ENCODE measurements around the gene IRX4.

Gene IRX4

GRCh38 chr5:1892685-1893445 is 10.1 kb upstream of the IRX4 start:
- DNase-seq = no peak

DNA sequence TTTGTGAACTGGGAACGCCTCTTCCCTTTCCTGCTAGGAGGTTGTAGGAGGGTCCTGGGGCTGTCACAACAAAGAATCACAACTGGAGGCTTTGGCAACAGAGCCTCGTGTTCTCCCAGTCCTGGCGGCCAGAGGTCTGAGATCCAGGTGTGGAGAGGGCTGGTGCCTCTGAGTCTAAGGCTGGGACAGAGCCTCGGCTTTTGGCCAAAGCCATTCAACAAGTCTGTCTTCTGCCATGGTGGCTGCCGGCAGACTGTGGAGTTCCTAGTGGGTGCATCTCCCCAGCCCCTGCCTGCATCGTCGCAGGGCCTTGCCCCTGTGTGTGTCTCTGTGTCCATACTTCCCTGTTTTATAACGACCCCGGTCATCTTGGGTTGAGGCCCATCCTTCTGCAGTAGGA is 9.5 kb upstream of the IRX4 start:
- no peak for DNase-seq

GRCh38 chr5:1891391-1891790 is 8.7 kb upstream of the IRX4 start:
- no peak for DNase-seq

GRCh38 chr5:1890296-1890695 is 7.6 kb upstream of the IRX4 start:
- DNase-seq = no peak

DNA sequence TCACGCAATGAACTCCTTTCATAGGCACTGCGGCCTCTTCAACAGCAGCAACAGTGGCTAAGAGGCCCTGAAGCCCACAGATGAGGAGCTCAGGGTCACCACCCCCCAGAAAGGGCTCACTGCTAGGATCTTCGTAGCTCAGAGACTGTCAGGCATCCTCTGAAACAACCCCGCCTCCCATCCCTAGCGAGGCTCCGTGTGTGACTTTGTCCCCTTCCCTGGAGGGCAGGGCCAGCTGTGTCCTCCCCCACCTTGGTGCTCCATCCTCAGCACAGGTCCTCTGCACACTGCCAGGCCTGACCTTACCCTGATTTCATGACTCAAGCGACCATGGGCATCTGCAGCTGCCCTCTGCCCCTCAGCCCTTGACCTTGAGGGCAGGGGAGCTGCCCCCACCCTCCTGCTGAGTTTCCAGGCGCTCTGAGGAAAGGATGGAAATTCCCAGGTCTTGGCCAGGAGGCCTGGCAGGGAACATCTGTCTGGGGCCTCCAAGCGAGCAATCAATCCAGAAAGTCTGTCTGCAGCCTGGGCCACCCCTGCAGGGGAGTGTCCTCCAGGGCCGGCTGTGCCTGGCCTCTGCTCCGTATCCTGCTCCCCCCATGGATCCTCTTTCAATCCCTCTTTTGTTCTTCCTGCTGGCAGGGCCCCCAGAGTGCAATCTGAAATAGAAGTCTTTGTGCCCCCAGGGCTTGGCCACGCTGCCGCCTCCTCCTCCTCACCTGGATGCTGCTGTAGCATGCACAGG is 6.8 kb upstream of the IRX4 start:
- DNase-seq = no peak

DNA sequence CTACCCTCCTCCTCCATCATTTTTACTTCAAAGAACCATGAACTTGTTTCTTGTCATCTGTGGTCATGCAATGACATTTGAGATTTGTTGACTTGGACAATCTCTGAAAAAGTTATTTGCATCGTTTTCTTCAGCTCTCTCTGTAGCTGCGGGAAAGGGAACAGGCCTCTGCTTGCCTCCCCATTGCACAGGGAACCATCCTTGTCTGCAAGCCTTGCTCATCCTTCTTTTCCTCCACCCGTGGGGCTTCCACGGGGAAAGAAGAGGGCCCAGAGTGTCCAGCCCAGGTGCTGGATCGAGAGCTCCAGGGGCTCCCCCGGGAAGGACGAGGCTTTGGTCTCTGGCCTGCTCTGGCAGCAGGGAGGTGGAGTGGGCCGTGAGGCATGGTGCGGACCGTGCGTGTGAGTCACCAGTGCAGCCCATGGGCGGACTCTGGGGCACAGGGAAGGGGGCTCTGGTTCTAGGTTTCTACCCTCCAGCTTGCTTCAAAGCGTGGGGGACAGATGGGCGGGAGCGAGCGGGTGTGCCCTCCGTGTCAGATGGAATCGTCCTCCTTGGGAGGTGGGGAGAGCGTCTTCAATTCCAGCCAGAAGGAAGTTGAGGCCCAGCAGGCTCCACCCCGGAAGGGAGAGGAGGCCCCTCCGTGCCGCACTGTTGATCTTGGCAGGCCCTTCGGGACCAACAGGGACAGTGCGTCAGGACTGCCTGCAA is 6.0 kb upstream of the IRX4 start:
- DNase-seq = no peak

GRCh38 chr5:1887588-1888360 is 5.0 kb upstream of the IRX4 start:
- DNase-seq = no peak

GRCh38 chr5:1886846-1887587 is 4.3 kb upstream of the IRX4 start:
- no peak for DNase-seq

- DNase-seq = no peak
These were observed 3.4 kb upstream of the IRX4 start for GRCh38 chr5:1885868-1886845.

DNA sequence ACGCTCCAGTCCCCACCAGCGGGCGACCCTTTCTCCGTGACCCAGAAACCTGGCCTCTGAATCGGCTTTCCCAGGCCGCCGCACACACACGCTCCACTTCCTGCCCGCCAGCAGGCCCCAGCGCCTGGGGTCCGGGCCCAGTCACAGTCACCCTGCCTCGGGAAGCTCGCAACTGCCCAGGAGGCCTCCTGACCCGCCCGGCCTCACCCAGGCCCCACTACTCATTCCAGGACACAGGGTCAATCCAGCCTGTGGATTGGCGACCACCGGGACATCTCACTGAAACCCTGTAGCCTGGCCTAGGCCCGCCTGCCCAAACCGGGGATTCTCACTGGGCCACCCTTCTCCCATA is 2.7 kb upstream of the IRX4 start:
- DNase-seq = no peak

- DNase-seq = no peak
These were observed 2.1 kb upstream of the IRX4 start for GRCh38 chr5:1884678-1885403.

DNA sequence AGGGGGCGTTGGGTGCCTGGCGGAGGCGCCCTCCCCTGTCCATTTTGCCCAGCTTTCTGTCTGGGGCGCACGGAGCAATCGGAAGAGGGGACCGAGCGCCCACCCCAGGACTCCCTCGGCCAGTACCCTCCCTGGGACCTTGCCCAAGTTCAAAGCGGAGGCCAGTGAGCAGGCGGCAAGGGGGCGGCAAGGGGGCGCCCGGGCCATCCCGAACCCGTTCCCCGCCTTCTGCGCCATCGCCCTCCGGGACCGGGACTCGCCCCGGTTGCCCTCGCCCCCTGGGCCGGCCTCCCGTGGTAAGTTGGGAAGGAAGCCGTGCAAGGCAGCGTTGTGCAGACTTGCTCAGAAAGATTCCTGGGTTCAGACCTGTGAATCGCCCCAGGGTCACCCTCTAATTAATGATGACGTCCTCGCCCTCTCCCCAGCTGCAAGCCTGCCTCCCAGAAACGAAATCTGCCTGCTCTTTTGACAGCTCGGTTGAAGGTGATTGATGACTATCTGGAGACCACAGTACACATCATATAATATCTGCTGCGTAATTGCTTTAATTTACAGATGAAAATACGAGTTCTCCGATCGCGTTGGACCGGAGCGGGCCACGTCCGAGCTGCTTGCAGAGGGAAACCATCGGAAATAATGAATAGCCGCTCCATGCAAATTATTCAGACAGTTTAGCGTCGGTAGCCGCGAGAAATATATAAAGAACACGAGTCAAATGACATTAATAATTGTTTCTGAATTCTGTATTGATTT is 1.4 kb upstream of the IRX4 start:
- no peak for DNase-seq

DNA sequence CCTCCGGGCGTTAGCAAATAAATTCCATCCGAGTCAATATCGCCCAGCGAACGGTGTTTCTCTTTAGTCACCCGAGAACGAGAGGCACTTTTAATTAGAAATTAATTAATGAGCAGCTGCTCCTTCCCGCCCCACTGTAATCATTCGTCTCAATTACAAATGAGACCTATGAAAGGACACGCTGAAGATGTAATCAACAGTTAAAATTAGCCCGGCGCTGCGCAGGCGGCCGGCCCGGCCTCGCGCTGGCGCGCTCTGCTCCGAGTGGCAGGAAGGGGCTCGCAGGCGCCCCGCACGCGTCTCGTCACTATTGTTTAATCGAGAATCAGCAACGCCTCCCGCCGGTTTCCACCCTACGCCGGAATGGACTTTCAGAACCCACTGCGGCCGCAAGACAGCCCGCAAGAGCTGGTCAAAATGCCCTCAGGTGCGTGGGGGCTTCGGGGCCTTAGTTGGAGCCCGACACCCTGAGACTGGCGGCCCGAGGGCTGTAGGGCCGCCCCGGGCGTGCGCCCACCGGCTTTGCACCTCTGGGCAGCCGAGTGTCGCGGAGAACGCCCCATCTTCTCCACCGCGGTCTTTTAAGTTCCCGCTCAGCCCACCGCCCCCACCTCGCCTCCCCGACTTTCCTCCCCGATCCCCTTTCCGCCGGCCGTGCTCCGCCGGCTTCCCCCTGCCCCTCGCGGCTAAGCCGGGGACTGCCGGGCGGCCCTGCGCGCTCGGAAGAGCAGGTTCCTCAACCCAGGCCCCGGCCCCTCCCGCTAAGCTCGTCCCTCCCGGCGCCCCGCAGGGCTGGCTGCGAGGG is 597 bp upstream of the IRX4 start:
- DNase-seq = no peak

GRCh38 chr5:1881731-1882336 is 891 bp downstream of the IRX4 start:
- DNase-seq = no peak

DNA sequence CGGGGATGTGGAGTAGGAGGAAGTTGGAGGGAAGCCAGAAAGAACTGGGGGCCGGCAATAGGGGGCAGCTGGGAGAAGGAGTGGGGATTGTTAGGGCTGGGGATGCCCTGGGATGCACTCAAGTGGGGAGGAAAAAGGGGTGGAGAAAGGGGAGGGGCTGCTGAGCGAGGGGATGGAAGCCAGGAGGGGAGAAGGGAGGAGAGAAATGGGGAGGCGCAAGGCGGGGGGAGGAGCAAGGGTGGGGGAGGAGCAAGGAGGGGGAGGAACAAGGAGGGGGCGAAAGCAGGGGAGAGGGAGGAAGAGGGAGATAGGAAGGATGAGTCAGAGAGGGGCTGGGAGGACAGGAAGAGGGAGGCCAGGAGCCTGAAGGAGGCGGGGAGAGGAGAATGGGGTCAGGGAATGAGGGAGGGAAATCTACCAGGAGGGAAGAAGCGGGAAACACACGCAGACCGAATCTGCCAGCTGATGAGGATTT is 1.6 kb downstream of the IRX4 start:
- no peak for DNase-seq

DNA sequence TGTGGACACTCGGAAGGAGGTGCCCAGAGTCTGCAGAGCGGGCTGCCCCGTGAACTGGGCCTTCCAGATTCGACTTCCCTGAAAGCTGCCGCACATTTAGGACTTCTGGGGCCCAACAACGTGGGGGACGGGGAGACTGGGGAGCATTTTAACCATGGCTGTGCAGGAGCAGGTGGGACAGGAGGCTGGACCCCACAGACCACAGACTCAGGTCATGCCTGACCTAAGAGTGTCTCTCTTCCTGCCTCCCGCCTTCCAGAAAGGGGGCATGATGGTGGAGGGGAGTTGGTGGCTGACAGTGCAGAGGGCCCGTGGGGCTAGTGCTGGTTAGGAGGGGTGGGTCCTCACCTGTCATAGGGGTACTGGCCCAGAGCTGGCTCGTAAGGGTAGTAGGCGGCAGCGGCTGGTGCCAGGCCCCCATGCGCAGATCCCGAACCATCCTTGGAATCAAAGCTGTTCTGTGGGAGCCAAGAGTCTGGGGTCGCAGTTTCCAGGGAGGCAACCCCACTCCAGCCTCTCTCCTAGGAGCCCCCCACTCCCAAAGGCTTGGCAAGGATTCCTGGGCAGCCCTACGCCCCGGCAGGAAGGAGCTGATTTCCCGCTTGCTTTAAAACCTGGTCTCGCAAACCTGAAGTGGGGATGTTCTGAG is 2.2 kb downstream of the IRX4 start:
- DNase-seq = no peak

All from amygdala (tissue), 56 donors.